Stimulated activated naive CD8-positive, alpha-beta T cell treated with anti-CD3 and anti-CD28 coated beads, Interleukin-15, Interleukin-2, amounts not matched to agents 100 ng/mL and 50 ng/mL, for 24 hours (primary cell): ENCODE data around the gene NDUFA5.
"Not testable (repeated sequence)": the region's sequence is repeated elsewhere in the genome, so short reads cannot be mapped to it uniquely, and the experiment has no call there.

ENCODE experiments used
- H3K27ac Mint-ChIP-seq: one replicate; pipeline ENCODE4 v1.8.0; 2021; ENCODE audit warnings: mild to moderate bottlenecking, mixed read lengths
- H3K27me3 Mint-ChIP-seq: one replicate; pipeline ENCODE4 v1.8.0; 2021; ENCODE audit warnings: mixed read lengths
- H3K36me3 Mint-ChIP-seq: one replicate; pipeline ENCODE4 v1.8.0; 2021; ENCODE audit warnings: low read depth, mixed read lengths
- H3K4me1 Mint-ChIP-seq: one replicate; pipeline ENCODE4 v1.8.0; 2021; ENCODE audit warnings: low read depth, mixed read lengths
- H3K4me3 Mint-ChIP-seq: one replicate; pipeline ENCODE4 v1.8.0; 2021; ENCODE audit warnings: mild to moderate bottlenecking, mixed read lengths
- H3K9me3 Mint-ChIP-seq: one replicate; pipeline ENCODE4 v1.8.0; 2021; ENCODE audit warnings: mixed read lengths

NDUFA5 gene

DNA sequence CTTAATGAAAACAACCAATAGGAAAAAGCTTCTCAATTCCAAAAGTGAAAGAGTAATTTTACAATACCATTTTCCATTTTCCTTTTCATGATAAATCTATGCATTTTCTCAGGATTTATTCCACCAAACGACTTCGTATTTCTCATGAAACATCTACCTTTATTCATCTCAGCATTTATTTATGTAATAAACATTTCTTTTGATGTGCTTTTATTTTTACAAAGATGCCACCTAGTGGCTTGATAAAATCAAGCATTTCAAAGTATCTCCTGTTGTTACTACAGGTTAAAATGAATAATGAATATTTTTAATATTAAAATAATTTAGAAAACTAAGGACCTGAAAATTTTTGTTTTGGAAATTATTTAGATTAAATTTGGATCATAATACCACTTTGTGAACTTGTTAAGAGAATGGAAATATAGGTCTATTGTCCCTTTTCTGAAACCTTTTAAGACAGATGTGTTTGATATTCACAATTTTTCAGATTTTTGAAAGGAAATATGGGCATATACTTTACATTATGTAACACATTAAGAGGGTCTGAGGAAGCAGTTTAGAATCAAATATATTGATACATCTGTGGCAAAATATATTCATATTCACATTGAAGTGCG lies 20.5 kb downstream of the NDUFA5 start:
- H3K36me3 Mint-ChIP-seq = peaks cover 6% of the 10 kb centered on the region
- H3K4me3 Mint-ChIP-seq = no peak overlapping the region
- no peak overlapping the region for H3K27ac Mint-ChIP-seq
- peaks cover 16% of the 10 kb centered on the region for H3K27me3 Mint-ChIP-seq
- H3K9me3 Mint-ChIP-seq = no peaks in the 10 kb centered on the region
- peaks cover 36% of the 10 kb centered on the region for H3K4me1 Mint-ChIP-seq

DNA sequence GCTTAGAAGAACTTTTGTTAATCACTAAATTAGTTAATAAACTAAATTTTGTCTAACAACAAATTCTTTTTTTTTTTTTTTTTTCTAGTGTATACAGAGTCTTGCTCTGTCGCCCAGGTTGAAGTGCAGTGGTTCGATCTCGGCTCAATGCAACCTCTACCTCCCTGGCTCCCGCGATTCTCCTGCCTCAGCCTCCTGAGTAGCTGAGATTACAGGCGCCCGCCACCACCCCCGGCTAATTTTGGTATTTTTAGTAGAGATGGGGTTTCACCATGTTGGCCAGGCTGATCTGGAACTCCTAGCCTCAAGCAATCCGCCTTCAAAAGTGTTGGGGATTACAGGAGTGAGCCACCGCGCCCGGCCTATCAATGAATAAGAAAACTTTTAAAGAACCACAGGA lies 22.1 kb downstream of the NDUFA5 start:
- Mint-ChIP-seq H3K27me3 (peaks cover 21% of the 10 kb centered on the region), H3K36me3 (no peaks in the 10 kb centered on the region), H3K9me3 (no peaks in the 10 kb centered on the region), H3K4me3 (peak overlapping the region; percentile 87), H3K27ac (no peak overlapping the region), H3K4me1 (peaks cover 36% of the 10 kb centered on the region)

- Mint-ChIP-seq H3K4me1 (peaks cover 36% of the 10 kb centered on the region), H3K27ac (peak within 1 kb of the TSS; percentile 86), H3K36me3 (no peaks in the 10 kb centered on the region), H3K9me3 (no peaks in the 10 kb centered on the region), H3K4me3 (peak within 1 kb of the TSS; percentile 87), H3K27me3 (peaks cover 21% of the 10 kb centered on the region)
Measured at GRCh38 chr7:123534383-123535260, 23.0 kb downstream of the NDUFA5 start, which contains the start of gene IQUB. Gene IQUB (minus strand): TSS chr7:123534595. CDS start chr7:123512340, 22,255 bp downstream.

DNA sequence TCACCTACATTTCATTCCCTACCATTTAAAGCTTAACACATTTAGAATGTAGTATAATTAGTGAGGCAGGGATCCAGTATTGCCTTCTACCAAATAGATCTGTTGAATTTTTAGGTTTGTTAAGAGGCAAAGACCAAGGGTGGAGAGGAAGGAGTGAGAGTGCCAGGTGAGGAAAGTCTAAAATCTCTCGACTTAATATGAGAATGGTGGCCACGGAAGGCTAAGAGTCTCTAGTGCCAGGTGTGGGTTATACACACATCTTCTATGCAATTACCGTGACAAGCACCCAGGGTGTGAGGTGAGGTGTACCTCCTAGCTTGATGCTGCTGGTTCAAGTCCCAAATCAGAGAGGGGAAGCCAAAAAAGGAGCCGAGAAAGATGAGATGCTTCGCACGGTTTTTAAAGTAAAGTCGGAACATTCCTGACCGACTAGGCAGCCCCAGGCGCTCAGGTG lies 23.7 kb downstream of the NDUFA5 start:
- Mint-ChIP-seq H3K27ac (no peak overlapping the region), H3K4me1 (peaks cover 36% of the 10 kb centered on the region), H3K36me3 (no peaks in the 10 kb centered on the region), H3K4me3 (peak overlapping the region; percentile 87), H3K9me3 (no peaks in the 10 kb centered on the region), H3K27me3 (peaks cover 21% of the 10 kb centered on the region)

GRCh38 chr7:123533553-123533917 lies 24.1 kb downstream of the NDUFA5 start:
- no peak overlapping the region for H3K27ac Mint-ChIP-seq
- H3K27me3 Mint-ChIP-seq = peaks cover 25% of the 10 kb centered on the region
- H3K4me3 Mint-ChIP-seq = peak overlapping the region; percentile 87
- H3K36me3 Mint-ChIP-seq = no peaks in the 10 kb centered on the region
- H3K4me1 Mint-ChIP-seq = peaks cover 36% of the 10 kb centered on the region
- no peaks in the 10 kb centered on the region for H3K9me3 Mint-ChIP-seq

- peaks cover 28% of the 10 kb centered on the region for H3K27me3 Mint-ChIP-seq
- peak overlapping the region; percentile 13 for H3K4me3 Mint-ChIP-seq
- not testable (repeated sequence) for H3K9me3 Mint-ChIP-seq, H3K27ac Mint-ChIP-seq, H3K36me3 Mint-ChIP-seq
- peaks cover 31% of the 10 kb centered on the region for H3K4me1 Mint-ChIP-seq
Measured at GRCh38 chr7:123532788-123533552, 24.6 kb downstream of the NDUFA5 start.

DNA sequence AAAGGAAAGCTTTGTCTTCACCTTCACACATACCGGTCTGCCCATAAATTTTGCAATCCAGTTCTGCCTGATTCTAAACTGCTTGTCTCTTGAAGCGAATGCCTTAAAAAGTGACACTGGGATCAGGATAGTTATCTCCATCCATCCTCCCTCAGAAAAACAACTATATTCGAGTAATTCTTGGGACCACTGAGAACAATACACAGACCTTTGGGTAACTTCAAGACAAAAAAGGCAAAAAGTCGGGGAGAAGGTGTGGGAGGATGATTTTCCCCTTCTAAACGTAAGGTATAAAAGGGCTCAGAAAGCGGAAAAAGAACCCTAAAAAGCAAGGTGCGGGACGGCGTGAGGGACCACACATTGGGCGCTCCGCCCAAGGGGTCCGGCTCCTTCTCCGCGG lies 25.3 kb downstream of the NDUFA5 start:
- Mint-ChIP-seq H3K27me3 (peaks cover 28% of the 10 kb centered on the region), H3K4me1 (peaks cover 29% of the 10 kb centered on the region), H3K4me3 (peak overlapping the region; percentile 56)
- H3K9me3 Mint-ChIP-seq, H3K27ac Mint-ChIP-seq, H3K36me3 Mint-ChIP-seq: not testable (repeated sequence)

DNA sequence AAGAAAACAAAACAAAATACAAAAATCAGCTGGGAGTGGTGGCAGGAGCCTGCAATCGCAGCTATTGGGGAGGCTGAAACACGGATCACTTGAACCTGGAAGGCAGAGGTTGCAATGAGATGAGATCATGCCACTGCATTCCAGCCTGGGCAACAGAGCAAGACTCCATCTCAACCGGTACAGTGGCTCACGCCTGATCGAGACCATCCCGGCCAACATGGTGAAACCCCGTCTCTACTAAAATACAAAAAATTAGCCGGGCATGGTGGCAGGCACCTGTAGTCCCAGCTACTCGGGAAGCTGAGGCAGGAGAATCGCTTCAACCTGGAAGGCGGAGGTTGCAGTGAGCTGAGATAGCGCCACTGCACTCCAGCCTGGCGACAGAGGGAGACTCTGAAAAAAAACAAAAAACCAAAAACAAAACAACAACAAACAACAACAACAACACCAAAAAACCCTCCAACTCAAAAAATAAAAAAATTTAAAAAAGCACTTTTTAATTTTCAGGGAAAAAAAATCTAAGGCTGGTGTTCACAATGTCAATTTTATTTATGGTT lies 27.5 kb downstream of the NDUFA5 start:
- H3K36me3 Mint-ChIP-seq, H3K4me3 Mint-ChIP-seq, H3K27ac Mint-ChIP-seq, H3K9me3 Mint-ChIP-seq: not testable (repeated sequence)
- H3K4me1 Mint-ChIP-seq = peaks cover 22% of the 10 kb centered on the region
- peaks cover 28% of the 10 kb centered on the region for H3K27me3 Mint-ChIP-seq

- Mint-ChIP-seq H3K4me1 (peaks cover 7% of the 10 kb centered on the region), H3K36me3 (no peaks in the 10 kb centered on the region), H3K9me3 (no peaks in the 10 kb centered on the region), H3K27me3 (peaks cover 19% of the 10 kb centered on the region), H3K27ac (no peak overlapping the region), H3K4me3 (no peak overlapping the region)
Measured at GRCh38 chr7:123528265-123528664, 29.4 kb downstream of the NDUFA5 start.

- H3K4me3 Mint-ChIP-seq, H3K9me3 Mint-ChIP-seq, H3K27ac Mint-ChIP-seq, H3K4me1 Mint-ChIP-seq, H3K36me3 Mint-ChIP-seq: not testable (repeated sequence)
- peaks cover 15% of the 10 kb centered on the region for H3K27me3 Mint-ChIP-seq
Measured at GRCh38 chr7:123527712-123528225, 29.8 kb downstream of the NDUFA5 start.

- H3K27me3 Mint-ChIP-seq = not testable (repeated sequence)
Measured at GRCh38 chr7:123526533-123526932, 31.1 kb downstream of the NDUFA5 start.

DNA sequence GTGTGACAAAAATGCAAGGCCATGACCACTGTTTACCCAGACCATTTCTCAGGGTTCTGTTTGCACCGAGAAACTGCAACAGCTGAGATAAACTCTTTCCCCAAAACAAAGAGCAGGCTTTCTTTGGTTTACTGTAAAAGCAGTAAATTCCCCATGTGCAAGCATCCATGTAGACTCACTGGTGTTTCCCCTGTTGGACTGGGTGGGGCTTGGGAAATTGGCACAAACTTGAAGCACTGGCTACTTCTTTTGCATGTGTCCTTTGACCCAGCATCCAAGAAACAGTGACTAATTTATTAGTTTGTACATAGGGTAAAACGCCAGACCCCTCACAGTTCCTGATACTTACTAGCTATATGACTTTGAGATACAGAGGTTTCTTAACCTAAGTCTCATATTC lies 35.6 kb downstream of the NDUFA5 start:
- peaks cover 4% of the 10 kb centered on the region for H3K27me3 Mint-ChIP-seq
- no peaks in the 10 kb centered on the region for H3K4me1 Mint-ChIP-seq
- H3K4me3 Mint-ChIP-seq = no peak overlapping the region
- no peak overlapping the region for H3K27ac Mint-ChIP-seq
- no peaks in the 10 kb centered on the region for H3K36me3 Mint-ChIP-seq
- H3K9me3 Mint-ChIP-seq = no peaks in the 10 kb centered on the region

More at GRCh38 chr7:123526533-123526932, 31.1 kb downstream of the NDUFA5 start:
- H3K4me3 Mint-ChIP-seq, H3K9me3 Mint-ChIP-seq, H3K36me3 Mint-ChIP-seq, H3K4me1 Mint-ChIP-seq, H3K27ac Mint-ChIP-seq: not testable (repeated sequence)

DNA sequence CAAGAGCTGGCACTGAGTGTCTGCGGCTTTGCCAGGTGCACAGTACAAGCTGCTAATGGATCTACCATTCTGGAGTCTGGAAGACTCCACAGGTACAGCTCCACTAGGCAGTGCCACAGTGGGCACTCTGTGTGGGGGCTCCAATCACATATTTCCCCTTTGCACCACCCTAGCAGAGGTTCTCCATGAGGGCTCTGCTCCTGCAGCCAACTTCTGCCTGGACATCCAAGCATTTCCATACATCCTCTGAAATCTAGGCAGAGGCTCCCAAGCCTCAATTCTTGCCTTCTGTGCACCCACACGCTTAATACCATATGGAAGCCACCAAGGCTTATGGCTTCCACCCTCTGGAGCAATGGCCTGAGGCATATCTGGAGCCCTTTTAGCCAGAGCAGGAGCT lies 52.4 kb downstream of the NDUFA5 start:
- Mint-ChIP-seq H3K4me3 (no peak overlapping the region), H3K27me3 (peaks cover 22% of the 10 kb centered on the region), H3K36me3 (no peaks in the 10 kb centered on the region), H3K4me1 (no peaks in the 10 kb centered on the region), H3K27ac (no peak overlapping the region), H3K9me3 (peaks cover 7% of the 10 kb centered on the region)

- H3K27me3 Mint-ChIP-seq = peaks cover 36% of the 10 kb centered on the region
- H3K27ac Mint-ChIP-seq = no peak overlapping the region
- peaks cover 7% of the 10 kb centered on the region for H3K9me3 Mint-ChIP-seq
- H3K4me1 Mint-ChIP-seq = no peaks in the 10 kb centered on the region
- no peak overlapping the region for H3K4me3 Mint-ChIP-seq
- H3K36me3 Mint-ChIP-seq = no peaks in the 10 kb centered on the region
Measured at GRCh38 chr7:123502201-123502600, 55.4 kb downstream of the NDUFA5 start.
